ENCODE results near the gene STK32B.

Gene STK32B

DNA sequence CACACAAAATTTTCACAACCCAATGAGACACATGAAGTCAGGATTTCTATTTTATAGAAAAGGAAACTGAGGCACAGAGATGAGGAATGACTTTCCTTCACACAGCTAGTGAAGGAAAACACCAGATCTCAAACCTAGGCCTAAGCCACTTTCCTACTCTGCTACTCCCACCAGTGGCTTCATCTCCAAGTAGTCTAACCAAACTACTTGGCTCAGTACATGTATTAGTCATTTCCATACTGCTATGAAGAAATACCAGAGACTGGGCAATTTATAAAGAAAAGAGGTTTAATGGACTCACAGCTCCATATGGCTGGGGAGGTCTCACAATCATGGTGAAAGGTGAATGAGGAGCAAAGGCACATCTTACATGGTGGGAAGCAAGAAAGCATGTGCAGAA, 460.5 kb downstream of the STK32B start:
- Histone ChIP-seq H3K9me3 (ENCODE audit: control insufficient read depth, insufficient read depth, low read length) (no peaks in the 10 kb centered on the region), H3K36me3 (ENCODE audit: control insufficient read depth, insufficient read depth, low read length) (peaks cover 4% of the 10 kb centered on the region), H3K9ac (ENCODE audit: low read depth, low read length) (no peak overlapping the region), H3K27me3 (ENCODE audit: control insufficient read depth, insufficient read depth, low read length) (no peaks in the 10 kb centered on the region), H3K4me3 (ENCODE audit: low read depth, low read length) (no peak overlapping the region), H3K4me1 (ENCODE audit: control insufficient read depth, insufficient read depth, low read length) (no peaks in the 10 kb centered on the region)

DNA sequence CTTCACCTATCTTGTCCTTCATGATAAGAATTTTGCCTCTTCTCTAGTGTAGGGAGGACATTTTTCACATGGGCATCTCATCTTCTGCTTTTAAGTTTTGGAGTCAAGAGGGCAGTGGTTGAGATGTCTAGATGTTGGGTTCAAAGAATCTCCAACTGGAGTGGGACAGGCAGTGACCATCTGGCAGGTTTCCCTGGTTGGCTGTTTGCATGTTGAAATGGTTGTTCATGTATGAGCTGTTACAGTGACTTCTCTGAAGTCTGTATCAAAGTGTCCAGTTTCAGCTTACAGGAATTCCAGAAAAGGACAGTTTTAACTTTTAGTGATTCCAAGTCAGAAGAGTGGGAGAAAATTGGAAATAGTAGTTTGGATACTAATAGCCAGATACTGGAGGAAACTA, 464.4 kb downstream of the STK32B start:
- H3K36me3 ChIP-seq (ENCODE audit: control insufficient read depth, insufficient read depth, low read length): peaks cover 4% of the 10 kb centered on the region
- no peaks in the 10 kb centered on the region for H3K9me3 ChIP-seq (ENCODE audit: control insufficient read depth, insufficient read depth, low read length)
- H3K27me3 ChIP-seq (ENCODE audit: control insufficient read depth, insufficient read depth, low read length): no peaks in the 10 kb centered on the region
- H3K4me3 ChIP-seq (ENCODE audit: low read depth, low read length): no peak overlapping the region
- no peak overlapping the region for H3K9ac ChIP-seq (ENCODE audit: low read depth, low read length)
- H3K4me1 ChIP-seq (ENCODE audit: control insufficient read depth, insufficient read depth, low read length): no peaks in the 10 kb centered on the region

DNA sequence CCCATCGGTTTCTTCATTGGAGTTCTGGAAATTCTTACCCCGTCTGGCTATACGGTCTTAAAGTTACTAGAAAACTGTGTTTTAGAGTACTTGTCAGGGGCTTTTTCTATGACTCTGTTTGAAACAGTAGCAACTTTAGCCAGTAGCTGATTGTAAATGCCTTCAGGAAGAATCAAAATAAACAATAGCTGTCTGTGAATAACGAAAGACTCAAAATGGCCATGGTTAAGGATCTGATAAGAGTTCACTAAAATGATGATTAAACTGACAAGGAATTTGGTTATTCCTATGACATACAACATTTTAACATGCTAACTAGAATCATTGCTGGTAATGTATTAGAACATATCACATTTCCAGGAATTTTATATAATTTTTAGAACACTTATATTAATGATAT, 466.1 kb downstream of the STK32B start:
- peaks cover 4% of the 10 kb centered on the region for H3K36me3 ChIP-seq (ENCODE audit: control insufficient read depth, insufficient read depth, low read length)
- no peaks in the 10 kb centered on the region for H3K9me3 ChIP-seq (ENCODE audit: control insufficient read depth, insufficient read depth, low read length)
- H3K27me3 ChIP-seq (ENCODE audit: control insufficient read depth, insufficient read depth, low read length): no peaks in the 10 kb centered on the region
- H3K9ac ChIP-seq (ENCODE audit: low read depth, low read length): no peak overlapping the region
- H3K4me1 ChIP-seq (ENCODE audit: control insufficient read depth, insufficient read depth, low read length): no peaks in the 10 kb centered on the region
- no peak overlapping the region for H3K4me3 ChIP-seq (ENCODE audit: low read depth, low read length)

DNA sequence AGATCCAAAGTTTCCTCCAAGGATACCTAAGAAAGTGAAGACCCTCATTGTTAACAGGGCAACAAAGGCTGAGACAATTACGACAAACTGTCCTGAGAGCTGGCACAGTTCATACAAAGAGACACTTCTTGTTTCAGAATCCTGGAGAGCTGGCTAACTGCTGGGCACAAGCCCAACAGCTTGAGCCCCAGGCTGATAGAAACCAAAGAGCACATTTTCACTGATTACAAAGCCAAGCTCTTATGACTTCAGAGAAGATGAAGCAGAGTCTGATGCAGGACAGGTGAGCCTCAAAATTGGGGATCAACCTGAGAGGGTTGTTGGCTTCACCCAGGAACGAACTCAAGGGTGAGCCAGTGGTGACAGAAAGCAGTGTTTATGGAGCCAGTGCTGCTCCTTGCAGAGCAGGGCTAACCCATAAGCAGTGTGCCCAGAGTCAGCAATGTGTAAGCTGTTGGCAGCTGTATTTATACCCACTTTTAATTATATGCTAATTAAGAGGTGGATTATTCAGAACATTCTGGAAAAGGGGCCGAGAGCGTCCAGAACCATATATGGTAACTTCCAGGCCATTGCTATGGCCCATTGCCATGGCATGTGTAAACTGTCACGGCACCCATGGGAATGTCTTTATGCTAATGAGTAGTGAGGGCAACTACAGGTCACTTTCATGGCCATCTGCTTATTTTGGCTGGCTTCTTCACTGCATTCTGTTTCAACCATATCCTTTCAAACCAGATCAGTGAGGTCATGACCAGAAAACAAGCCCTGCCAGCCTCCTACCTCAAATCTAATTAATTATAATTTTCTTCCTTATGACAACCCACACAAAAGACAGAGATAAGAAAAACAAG, 473.4 kb downstream of the STK32B start:
- H3K4me1 ChIP-seq (ENCODE audit: control insufficient read depth, insufficient read depth, low read length): no peaks in the 10 kb centered on the region
- H3K4me3 ChIP-seq (ENCODE audit: low read depth, low read length): no peak overlapping the region
- no peaks in the 10 kb centered on the region for H3K36me3 ChIP-seq (ENCODE audit: control insufficient read depth, insufficient read depth, low read length)
- H3K9ac ChIP-seq (ENCODE audit: low read depth, low read length): no peak overlapping the region
- no peaks in the 10 kb centered on the region for H3K9me3 ChIP-seq (ENCODE audit: control insufficient read depth, insufficient read depth, low read length)
- no peaks in the 10 kb centered on the region for H3K27me3 ChIP-seq (ENCODE audit: control insufficient read depth, insufficient read depth, low read length)

DNA sequence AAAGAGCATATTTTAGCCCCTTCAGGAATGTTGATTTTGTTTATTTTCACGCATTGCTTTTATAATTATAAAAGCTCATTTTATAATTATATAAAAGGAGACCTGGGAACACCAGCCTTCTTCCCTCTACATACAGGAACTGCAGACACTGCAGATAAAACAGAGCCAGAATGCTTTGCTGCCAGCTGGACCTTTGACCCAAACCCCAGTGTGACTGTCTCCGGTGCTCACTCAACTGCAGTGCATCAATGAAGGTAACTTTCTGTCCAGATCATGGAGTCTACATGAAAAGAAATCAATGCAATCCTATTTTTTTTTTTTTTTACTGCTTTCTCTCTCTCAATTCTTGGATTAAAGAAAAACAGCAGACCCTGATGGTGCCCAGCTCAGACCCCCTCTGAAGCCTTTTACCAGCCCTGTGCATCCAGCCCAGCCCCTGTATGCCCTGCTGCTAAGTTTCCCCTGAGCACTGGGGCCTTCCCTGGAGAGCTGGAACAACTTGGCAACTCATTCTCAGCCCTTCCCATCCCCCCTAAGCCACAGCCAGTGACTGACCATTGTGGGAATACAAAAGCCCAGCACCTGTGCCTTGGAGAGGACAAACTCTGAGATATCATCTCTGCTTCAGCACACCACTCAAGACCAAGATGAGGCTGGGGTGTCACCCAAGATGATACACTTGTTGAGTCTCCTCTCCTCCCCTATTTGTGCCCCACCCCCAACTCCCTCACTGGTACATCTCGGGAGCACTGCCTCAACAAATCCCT, 475.0 kb downstream of the STK32B start:
- Histone ChIP-seq H3K9me3 (ENCODE audit: control insufficient read depth, insufficient read depth, low read length) (no peaks in the 10 kb centered on the region), H3K4me3 (ENCODE audit: low read depth, low read length) (no peak overlapping the region), H3K27me3 (ENCODE audit: control insufficient read depth, insufficient read depth, low read length) (no peaks in the 10 kb centered on the region), H3K4me1 (ENCODE audit: control insufficient read depth, insufficient read depth, low read length) (no peaks in the 10 kb centered on the region), H3K9ac (ENCODE audit: low read depth, low read length) (no peak overlapping the region), H3K36me3 (ENCODE audit: control insufficient read depth, insufficient read depth, low read length) (no peaks in the 10 kb centered on the region)

DNA sequence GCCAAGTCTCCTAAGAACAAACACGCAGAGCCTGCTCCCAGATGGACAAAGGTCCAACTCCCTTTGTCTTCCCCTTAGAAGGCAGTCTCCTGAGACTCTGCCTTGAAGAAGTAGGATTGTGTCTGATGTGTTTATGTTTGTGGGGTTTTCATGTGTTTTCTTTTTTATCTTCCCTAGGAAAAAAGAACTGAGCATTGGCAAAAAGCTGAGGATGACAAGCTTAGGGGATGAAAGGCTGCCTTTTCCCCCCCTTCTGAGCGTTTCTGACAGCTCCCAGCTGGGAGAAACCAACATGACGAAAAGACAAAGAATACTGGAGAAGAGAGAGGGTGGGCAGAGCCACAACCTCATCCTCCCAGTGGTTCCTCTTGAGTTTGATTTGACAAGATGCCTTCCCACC, 475.9 kb downstream of the STK32B start:
- H3K4me3 ChIP-seq (ENCODE audit: low read depth, low read length): no peak overlapping the region
- no peaks in the 10 kb centered on the region for H3K27me3 ChIP-seq (ENCODE audit: control insufficient read depth, insufficient read depth, low read length)
- H3K36me3 ChIP-seq (ENCODE audit: control insufficient read depth, insufficient read depth, low read length): no peaks in the 10 kb centered on the region
- H3K9ac ChIP-seq (ENCODE audit: low read depth, low read length): no peak overlapping the region
- no peaks in the 10 kb centered on the region for H3K9me3 ChIP-seq (ENCODE audit: control insufficient read depth, insufficient read depth, low read length)
- H3K4me1 ChIP-seq (ENCODE audit: control insufficient read depth, insufficient read depth, low read length): no peaks in the 10 kb centered on the region

DNA sequence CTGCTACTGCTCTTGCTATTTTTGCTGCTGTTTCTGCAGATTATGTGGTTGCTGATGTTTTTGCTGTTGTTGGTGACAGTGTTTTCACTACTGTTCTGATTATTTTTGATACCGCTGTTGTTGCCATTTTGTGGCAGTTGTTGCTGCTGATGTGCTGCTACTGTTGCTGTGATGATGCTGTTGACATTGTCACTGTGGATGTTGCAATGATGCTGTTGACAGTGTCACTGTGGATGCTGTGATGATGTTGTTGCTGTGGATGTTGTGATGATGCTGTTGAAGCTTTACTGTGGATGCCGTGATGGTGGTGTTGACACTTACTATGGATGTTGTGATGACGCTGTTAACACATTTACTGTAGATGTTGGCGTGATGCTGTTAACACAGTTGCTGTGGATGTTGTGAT, 476.8 kb downstream of the STK32B start:
- Histone ChIP-seq H3K4me1 (ENCODE audit: control insufficient read depth, insufficient read depth, low read length) (no peaks in the 10 kb centered on the region), H3K36me3 (ENCODE audit: control insufficient read depth, insufficient read depth, low read length) (no peaks in the 10 kb centered on the region), H3K9me3 (ENCODE audit: control insufficient read depth, insufficient read depth, low read length) (no peaks in the 10 kb centered on the region), H3K9ac (ENCODE audit: low read depth, low read length) (no peak overlapping the region), H3K4me3 (ENCODE audit: low read depth, low read length) (no peak overlapping the region), H3K27me3 (ENCODE audit: control insufficient read depth, insufficient read depth, low read length) (no peaks in the 10 kb centered on the region)

DNA sequence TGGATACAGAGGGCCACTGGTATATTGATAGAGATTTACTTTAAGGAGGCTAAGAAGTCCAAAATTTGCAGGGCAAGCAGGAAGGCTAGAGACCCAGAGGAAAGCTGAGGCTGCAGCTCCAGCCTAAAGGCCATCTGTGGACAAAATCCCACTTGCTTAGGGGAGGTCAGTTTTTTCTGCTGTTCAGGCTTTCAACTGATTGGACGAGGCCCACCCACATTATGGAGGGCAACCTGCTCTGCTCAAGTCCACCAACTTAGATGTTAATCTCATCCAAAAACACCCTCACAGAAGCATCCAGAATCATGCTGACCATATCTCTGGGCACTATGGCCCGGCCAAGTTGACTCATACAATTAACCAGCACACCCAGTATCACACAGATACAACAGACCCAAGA, 480.8 kb downstream of the STK32B start:
- no peak overlapping the region for H3K4me3 ChIP-seq (ENCODE audit: low read depth, low read length)
- no peak overlapping the region for H3K9ac ChIP-seq (ENCODE audit: low read depth, low read length)
- no peaks in the 10 kb centered on the region for H3K36me3 ChIP-seq (ENCODE audit: control insufficient read depth, insufficient read depth, low read length)
- H3K9me3 ChIP-seq (ENCODE audit: control insufficient read depth, insufficient read depth, low read length): no peaks in the 10 kb centered on the region
- H3K27me3 ChIP-seq (ENCODE audit: control insufficient read depth, insufficient read depth, low read length): no peaks in the 10 kb centered on the region
- H3K4me1 ChIP-seq (ENCODE audit: control insufficient read depth, insufficient read depth, low read length): no peaks in the 10 kb centered on the region

DNA sequence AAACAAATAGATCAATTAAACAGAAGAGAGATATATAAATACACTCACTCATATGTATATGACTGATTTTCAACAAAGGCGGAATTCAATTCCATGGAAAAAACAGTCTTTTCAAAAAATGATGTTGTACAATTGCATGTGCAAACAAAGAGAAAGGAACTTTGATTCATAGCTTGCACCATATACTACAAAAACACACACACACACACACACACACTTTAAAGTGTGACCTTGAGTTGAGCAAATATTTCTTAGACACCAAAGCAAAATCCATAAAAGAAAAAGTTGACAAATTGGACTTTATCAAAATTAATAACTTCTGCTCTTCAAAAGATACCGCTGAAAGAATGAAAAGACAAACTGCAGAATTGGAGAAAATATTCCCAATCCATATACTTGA, 488.3 kb downstream of the STK32B start:
- Histone ChIP-seq H3K4me1 (ENCODE audit: control insufficient read depth, insufficient read depth, low read length) (no peaks in the 10 kb centered on the region), H3K36me3 (ENCODE audit: control insufficient read depth, insufficient read depth, low read length) (no peaks in the 10 kb centered on the region), H3K9ac (ENCODE audit: low read depth, low read length) (no peak overlapping the region), H3K9me3 (ENCODE audit: control insufficient read depth, insufficient read depth, low read length) (no peaks in the 10 kb centered on the region), H3K4me3 (ENCODE audit: low read depth, low read length) (no peak overlapping the region), H3K27me3 (ENCODE audit: control insufficient read depth, insufficient read depth, low read length) (no peaks in the 10 kb centered on the region)

DNA sequence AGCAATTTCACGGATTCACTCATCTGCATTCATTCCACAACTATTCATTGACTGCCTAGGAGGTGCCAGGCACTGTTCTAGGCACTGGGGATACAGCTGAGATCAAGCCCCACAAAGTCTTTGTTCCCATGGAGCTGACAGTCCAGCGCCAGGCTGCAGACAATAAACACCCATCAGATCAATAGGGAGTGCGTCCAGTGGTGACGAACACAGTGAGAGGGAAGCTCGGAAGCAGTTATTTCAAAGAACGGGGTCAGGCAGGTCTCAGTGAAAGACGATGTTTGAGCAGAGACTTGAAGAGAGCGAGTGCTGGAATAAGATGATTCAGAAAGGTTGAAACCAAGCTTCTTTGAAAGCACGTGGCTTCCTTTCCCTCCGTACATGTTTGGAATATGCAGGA, 489.9 kb downstream of the STK32B start:
- H3K9me3 ChIP-seq (ENCODE audit: control insufficient read depth, insufficient read depth, low read length): no peaks in the 10 kb centered on the region
- no peak overlapping the region for H3K4me3 ChIP-seq (ENCODE audit: low read depth, low read length)
- H3K36me3 ChIP-seq (ENCODE audit: control insufficient read depth, insufficient read depth, low read length): no peaks in the 10 kb centered on the region
- H3K27me3 ChIP-seq (ENCODE audit: control insufficient read depth, insufficient read depth, low read length): no peaks in the 10 kb centered on the region
- no peaks in the 10 kb centered on the region for H3K4me1 ChIP-seq (ENCODE audit: control insufficient read depth, insufficient read depth, low read length)
- H3K9ac ChIP-seq (ENCODE audit: low read depth, low read length): no peak overlapping the region

DNA sequence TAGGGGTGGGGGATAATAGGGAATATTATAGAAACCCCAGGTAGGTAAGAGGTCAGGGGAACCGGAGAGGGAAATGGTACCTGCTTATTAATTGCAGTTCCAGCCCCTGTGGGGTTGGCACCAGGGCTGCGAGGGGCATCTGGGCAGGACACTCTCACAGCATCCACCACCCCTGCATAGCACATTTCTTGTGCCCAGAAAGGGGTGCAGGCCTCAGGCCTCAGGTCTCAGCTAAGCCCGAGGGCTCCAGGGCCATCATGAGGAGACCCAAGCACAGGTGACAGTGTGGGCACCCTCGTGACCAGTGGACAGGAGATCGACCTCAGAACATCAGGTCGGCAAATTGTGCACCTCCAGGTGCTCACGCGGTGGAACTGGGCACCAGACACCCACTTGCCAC, 492.4 kb downstream of the STK32B start:
- no peak overlapping the region for H3K4me3 ChIP-seq (ENCODE audit: low read depth, low read length)
- no peaks in the 10 kb centered on the region for H3K27me3 ChIP-seq (ENCODE audit: control insufficient read depth, insufficient read depth, low read length)
- no peaks in the 10 kb centered on the region for H3K36me3 ChIP-seq (ENCODE audit: control insufficient read depth, insufficient read depth, low read length)
- H3K9ac ChIP-seq (ENCODE audit: low read depth, low read length): no peak overlapping the region
- H3K9me3 ChIP-seq (ENCODE audit: control insufficient read depth, insufficient read depth, low read length): no peaks in the 10 kb centered on the region
- no peaks in the 10 kb centered on the region for H3K4me1 ChIP-seq (ENCODE audit: control insufficient read depth, insufficient read depth, low read length)

DNA sequence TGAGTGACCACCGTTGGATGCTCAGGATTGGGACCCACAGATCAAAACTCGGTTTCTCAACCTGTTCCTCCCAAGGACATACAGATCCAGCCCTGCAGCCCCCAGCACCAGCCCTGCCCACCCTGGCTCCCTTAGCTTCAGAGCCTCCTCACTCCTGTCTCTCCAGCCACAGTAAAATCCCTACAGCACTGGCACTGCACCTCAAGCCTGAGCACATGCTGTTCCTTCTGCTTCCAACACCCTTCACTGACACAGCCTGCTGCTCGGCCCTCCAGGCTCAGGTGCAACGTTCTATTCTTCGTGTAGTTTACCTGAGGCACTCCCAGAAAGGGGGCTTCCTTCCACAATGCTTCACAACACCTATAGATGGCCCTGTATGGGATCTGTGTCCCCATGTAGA, 493.5 kb downstream of the STK32B start:
- no peaks in the 10 kb centered on the region for H3K36me3 ChIP-seq (ENCODE audit: control insufficient read depth, insufficient read depth, low read length)
- no peak overlapping the region for H3K9ac ChIP-seq (ENCODE audit: low read depth, low read length)
- H3K9me3 ChIP-seq (ENCODE audit: control insufficient read depth, insufficient read depth, low read length): no peaks in the 10 kb centered on the region
- H3K4me3 ChIP-seq (ENCODE audit: low read depth, low read length): no peak overlapping the region
- H3K27me3 ChIP-seq (ENCODE audit: control insufficient read depth, insufficient read depth, low read length): no peaks in the 10 kb centered on the region
- H3K4me1 ChIP-seq (ENCODE audit: control insufficient read depth, insufficient read depth, low read length): no peaks in the 10 kb centered on the region

Data from iPS-15b (cell line).